NCI-H82 treated with DMSO at 0.1 percent for 48 hours (cell line): ENCODE measurements around the gene ATP8B4.

ENCODE experiments used
- DNase-seq: peaks from one replicate; lab custom pipeline; 2025; ENCODE audit not compliant: unreplicated experiment; lab: John Stamatoyannopoulos, UW

ATP8B4 gene

DNA sequence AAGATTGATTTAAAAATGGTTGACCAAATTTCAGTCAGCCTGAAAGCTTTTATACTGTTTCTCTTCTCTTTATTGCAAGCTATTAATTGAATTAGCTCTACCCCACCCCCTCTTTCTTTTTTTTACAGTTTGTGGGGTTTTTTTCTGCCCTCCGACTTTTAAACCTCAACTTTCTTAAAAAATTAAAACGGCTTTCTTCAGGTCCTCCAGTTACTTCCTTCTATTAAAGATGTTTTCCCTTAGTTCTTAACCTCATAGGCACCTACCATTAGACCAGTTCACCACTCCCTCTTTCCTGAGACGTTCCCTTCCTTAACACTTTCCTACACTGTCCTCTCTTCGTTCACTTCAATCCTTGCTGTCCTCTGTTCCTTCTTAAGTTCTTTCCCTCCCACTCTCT lies 52.4 kb downstream of the ATP8B4 start:
- no peak for DNase-seq

DNA sequence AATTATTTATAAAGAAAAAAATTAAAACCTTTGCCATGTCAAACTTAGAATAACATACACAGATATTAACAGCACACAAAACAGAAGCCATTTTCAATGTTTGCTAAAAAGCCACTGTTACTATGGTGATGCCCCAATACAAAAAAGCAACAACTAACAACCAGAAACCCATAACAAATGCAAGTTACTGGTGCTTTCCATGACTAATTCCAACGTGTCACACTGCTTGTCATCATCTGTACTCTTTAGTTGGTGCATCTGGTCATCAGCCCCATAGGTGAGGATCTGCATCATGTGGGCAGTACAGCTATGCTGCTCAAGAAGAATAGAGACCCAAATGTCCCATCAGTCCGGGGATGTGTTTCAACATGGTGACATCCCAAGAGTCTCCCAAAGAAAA lies 52.8 kb downstream of the ATP8B4 start:
- no peak for DNase-seq

DNA sequence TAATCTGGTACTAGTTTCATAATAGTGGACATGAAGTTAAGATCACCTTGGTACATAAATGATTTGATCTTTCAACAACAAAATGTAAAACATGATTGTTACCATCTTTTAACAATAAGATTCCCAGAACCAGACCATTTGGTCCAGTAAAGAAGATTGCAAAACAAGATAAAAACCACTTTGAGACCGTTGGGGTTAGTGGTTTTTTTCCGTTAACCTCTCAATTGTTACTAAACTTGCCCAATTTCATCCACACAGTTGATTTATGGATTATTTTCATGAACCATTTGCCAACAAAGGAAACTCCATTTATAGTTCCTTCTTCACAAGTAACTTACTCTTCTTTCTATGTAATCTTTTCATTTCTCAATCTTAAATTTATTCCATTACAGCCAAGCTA lies 53.8 kb downstream of the ATP8B4 start:
- DNase-seq = no peak

DNA sequence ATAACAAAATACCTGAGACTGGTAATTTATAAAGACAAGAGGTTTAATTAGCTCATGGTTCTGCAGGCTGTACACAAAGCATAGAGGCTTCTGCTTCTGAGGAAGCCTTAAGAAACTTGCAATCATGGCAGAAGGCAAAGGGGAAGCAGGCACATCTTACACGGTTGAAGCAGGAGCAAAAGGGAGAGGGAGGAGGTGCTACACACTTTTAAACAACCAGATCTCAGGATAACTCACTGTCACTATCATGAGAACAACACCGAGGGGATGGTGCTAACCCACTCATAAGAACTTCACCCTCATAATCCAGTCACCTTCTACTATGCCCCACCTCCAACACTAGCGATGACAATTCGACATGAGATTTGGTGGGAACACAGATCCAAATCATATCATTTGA lies 54.4 kb downstream of the ATP8B4 start:
- DNase-seq = no peak

DNA sequence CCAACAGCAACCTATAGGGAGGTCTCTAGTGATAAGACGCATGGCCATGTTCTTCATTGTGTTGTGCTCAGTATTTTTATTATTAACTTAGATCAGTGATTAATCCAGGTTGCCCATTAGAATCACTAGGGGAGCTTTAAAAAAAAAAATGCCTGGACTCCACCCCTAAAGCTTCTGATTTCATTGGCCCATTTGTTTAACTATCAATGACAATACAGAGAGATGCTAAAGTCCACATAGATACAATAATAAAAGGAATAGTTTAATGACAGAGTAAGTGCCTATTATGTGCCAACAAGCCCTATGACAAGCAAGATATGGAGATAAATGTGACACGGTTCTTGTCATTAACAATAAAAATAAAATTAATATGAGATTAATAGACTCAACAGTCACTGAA lies 55.8 kb downstream of the ATP8B4 start:
- DNase-seq = no peak

DNA sequence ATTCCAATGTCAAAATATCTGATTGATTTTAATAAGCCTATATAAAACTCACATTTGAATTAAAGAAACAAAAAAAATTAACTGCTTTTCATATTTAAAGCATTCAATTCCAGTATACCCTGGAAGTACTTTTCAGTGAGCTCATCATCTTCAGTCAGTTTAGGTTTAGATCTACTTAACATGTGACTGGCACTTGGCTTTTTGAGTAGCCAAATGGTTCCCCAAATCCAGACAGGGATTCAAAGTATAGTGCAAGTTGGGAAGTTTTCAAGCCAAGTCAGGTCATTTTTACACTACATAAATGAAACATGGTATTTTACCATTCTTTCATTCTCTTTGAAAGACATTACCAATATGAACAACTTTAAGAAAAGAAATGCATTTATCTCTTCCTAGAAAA lies 57.5 kb downstream of the ATP8B4 start:
- DNase-seq = no peak

DNA sequence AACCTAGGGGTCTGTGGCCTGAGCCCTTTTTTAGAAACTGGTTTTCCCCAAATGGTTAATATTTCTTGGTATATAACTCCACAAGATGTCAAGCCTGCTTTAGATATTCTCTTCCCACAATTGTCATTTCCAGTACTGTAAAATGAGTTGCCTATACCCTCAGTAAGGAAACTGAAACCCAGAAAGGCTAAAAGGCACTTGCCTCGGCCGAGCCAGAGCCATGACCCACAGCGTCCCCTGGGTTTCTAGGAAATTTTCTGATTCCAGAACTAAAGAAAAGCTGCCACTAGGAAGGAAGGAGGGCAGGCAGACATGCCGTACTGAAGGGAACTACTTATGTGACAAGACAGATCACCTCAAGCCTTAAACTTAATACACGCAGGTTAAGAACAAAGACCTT lies 59.1 kb downstream of the ATP8B4 start:
- DNase-seq = no peak

DNA sequence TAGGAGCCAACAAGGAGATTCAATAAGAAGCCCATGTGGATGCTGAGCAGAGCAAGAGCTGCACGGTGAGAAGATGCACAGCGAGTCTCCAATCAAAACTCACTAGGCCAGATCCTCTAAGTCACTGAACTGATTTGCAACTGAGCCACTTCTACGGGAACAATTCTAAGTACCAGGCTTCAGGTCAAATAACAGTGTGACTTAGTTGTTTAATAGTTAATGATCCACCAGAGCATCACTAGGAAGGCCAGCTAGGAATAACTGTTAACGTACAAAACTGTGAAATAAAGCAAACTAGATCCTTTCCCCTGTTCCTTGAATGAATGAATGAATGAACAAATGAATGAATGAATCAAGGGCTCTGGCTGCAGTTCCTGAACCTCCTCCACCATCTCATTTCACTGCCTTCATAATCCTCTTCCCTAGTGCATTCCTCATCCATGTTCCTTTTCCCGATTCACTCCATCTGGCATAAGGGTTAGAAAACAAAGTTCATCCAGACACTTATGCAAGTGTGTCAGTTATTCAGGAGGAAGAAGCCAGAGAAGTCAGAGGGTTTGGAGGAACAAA lies 59.7 kb downstream of the ATP8B4 start:
- no peak for DNase-seq

DNA sequence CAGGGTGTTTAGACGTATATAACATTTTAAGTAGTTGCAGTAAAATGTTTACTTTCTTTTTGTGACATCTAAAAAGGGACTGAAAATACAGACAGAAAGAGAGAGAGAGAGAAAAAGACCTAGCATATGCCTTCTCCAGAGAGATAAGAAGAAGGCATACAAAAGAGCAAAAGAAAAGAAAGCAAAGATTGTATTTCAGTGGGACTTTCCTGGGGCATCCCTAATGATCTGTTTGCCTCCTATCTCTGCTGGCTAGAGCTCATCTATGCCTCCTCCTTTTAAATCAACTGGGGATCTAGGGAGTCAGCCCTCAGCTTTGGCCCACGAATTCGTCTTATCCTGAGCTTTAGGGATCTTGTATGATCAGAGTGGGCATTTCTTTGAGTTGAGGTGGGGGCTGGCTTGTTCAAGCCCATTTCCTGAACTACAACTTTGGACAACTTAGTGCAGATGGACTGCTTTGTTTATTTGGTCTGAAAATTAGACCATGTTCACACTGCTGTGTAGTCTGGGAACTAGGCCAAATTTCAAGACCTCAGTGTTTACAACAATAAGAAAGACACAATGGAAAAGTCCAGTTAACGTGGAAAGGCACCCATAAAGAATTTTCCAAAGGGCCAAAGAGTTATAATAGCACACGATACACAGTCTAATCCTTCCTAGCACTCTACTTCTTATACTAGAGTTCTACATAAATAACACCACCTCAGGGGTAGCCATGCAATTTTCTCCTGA lies 61.0 kb downstream of the ATP8B4 start:
- DNase-seq = no peak

DNA sequence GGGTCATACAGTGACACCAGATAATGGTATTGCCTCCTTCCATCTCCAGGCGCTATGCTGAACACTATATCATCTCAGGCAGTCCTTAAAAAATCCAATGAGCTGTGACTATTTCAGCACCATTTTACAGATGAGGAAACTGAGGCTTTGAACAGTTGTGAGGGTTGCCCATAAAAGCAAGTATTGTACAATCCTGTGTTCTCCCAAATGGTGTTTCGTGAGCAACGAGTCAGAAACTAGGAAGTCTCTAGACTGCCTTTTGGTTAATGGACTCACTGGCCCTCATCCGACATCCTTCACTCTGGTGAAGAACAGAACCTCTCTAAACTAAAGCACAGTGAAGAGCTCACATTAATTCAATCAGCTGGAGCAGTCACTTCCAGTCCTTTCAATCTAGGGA lies 61.8 kb downstream of the ATP8B4 start:
- no peak for DNase-seq

DNA sequence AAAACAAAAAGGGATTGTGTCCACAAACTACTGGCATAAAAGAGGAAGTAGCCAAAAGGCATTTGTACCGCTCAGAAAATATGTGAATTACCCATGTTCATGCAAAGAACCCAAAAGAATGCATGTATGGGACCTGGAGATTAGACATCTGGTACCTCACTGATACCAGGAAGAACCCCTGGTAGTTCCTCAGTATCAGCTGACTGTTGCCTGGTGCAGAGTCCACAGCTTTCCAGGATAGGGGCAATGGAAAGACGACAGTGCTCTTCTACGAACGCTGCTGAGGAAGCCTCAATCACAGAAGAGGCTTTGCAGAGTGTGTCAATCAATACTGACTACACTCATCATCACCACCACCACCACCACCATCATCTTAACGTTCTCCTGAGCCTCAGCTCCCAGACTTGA lies 63.3 kb downstream of the ATP8B4 start:
- DNase-seq = no peak

DNA sequence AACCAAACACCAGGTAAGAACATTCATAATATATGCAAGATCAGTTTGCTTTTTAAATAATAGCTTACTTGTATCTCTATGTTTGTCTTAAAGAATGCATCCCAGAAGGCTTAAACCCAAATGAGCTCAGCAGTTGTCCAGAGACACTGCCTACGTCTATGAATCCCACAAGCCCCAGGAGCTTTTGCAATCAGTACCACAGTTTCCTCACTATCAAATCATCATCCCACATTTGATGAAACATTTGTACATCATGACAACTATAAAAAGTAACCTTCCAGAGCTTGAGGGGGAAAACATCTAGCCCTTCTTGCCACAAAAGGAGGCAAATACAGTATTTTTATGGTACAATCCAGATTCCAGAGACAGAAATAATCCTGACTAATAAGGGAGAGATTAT lies 63.7 kb downstream of the ATP8B4 start:
- no peak for DNase-seq

DNA sequence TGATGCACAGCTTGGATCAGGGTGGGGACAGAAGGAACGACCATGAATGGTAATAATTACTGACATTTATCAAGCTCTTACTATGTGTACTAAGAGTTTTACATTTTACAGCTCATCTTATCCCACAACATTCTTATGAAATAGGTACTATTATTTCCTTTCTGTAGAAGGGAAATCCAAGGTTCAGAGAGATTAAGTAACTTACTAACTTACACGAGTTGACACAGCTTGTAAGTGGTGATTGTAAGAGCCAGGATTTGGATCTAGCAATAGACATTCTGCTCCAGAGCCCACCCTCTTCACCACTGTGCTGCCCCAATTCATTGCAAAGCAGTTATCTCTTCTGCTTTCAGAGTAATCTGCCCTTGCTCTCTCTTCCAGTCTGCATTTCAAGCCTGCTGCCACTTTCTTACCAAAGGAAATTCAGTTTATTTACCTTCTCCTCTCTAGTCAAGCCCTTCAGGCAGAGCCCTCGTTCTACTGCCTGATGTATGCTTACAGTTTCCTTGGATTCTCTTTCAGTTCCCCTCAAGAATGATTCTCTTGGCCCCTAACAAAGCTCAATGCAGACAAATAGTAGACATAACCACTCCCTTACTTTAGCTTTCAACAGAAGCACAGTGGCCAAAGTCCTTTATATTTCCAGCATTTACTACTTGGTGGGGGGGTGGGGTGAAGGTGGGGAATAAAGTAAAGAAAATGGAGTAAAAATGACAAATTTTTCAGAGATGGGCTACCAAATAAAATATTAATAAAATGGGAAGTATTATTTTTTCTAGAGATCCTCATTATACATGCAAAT lies 65.8 kb downstream of the ATP8B4 start:
- no peak for DNase-seq

DNA sequence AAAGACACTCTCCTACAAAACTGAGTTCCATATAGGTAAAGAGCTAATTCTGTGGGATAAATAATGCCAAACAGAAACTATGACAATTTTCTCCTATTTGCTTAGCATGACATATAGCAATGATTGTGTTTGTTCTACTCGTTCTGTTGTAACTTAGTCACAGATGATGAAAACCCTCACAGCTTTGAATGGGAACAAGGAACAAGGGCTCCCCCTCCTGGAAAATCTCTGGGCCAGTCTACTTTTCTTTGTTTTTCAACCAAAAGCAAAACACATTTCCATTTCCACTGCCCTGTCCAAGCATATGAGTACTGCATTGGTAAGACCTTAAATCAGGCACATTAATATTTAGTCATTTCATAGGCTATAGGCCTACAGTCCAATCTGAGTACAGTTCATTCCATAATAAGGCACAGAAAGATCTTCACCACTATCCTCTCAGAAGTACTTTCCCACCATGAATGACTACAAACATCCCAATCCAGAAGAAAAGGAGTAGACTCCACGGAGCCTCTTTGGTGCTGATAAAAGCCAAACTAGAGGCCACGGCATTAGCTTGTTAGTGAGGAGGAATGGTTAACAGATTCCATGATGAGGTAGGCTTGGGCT lies 67.1 kb downstream of the ATP8B4 start:
- DNase-seq = peak; percentile 38

DNA sequence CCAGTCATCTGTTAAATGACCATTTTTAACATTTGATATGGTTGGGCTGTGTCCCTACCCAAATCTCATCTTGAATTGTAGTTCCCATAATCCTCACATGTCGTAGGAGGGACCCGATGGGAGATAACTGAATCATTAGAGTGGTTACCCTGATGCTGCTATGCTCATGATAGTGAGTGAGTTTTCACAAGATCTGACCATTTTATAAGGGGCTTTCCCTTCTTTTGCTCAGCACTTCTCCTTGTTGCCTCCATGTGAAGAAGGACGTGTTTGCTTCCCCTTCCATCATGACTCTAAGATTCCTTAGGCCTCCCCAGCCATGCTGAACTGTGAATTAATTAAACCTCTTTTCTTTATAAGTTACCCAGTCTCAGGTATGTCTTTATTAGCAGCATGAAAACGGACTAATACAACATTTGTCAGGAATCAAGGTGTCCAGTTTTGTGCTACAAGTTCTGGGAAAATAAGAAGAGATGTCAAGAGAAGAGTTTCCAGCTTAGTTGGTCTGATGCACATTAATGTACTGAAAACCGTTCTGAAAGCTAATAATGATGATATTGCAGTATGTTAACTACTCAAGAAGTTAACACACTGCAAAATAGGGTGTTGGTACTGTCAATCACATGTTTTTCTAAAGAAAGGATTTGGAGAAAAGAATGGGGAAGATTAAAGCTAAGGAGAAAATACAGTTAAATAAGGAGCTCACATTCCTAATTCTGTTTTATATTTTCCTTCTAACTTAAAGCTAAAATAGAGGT lies 67.9 kb downstream of the ATP8B4 start:
- DNase-seq = no peak

DNA sequence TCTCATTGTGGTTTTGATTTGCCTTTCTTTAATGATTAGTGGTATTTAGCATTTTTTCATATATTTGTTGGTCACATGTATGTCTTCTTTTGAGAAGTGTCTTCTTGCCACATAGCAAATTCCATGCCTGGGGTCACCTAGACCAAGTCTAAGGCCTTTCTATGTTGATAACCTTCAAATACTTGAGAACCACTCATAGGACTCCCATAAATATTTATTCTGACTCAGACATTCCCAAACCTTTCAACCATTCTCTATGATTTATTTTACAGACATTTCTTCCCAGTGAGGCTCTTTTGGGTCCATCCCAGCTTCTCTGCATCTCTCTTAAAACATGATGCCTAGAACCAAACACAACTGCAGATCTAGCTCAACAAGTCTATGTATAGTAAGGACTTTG lies 69.2 kb downstream of the ATP8B4 start:
- no peak for DNase-seq

DNA sequence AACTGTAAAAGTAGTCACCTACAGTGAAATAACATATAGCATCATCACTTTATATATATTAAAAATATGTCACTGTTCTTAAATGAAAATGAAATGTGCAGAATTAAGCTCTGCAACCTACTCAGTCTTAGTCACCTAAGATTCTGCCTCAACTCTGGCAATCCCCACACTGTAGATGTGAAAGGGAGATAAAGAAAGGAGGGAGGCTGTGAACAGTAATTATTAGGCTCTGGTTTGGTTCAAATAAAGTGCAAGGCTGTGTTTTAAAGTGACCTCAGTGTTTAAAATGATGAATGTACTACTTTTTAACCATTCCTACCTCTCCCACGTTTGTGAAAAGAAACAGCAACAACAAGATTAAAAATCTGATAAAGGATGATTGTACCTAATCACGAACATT lies 72.2 kb downstream of the ATP8B4 start:
- DNase-seq = no peak

DNA sequence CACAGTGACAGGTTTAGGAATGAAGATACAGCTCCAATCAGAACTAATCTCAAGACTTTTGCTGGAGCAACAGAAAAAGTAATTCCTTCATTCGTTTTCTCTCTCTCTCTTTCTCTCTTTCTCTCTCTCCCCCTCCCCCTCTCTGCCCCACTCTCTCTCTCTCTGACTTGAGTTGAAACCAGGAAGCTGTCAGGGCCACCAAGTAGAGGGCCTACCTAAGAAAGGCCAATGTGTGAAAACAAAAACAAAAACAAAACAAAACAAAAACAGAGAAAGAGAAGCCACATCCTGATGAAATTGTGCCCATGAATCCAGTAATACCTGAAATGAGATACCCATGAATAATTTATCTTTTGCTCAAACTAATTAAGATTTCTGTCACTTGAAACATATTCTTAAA lies 72.9 kb downstream of the ATP8B4 start:
- no peak for DNase-seq

DNA sequence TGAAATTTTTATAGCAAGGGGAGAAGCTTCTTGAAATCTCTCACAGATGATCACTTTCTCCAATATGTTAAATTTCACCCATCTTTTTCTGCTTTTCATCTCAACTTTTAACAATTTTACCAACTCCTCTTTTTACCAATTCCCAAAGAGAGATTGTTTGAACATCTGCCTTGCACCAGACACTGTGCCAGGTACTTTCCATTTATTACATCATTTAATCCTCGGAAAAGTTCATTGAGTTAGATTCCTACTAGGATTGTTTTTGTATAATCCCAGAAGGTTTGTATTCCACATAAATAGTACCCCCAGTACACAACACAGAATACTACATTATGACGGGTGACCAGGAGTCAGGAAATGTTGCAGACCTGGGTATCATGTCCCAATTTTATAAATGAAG lies 74.1 kb downstream of the ATP8B4 start:
- DNase-seq = no peak

DNA sequence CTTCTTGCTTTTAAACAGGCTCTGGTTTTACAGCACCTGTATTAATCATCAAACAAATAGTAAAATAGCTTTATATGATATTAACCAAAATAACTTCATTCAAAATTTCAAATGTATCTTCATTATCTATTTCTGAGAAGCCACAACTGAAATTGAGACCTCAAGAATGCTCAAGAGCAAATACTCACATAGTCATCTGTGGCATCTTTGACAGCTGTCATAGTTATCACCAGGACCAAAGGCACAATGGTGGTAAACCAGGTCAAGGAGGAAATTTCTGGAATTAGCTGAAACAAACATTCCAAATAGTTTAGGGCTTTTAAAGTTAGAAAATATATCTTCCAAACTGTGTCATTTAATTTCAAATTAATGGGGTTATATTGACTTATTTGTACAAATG lies 74.6 kb downstream of the ATP8B4 start:
- DNase-seq = no peak

DNA sequence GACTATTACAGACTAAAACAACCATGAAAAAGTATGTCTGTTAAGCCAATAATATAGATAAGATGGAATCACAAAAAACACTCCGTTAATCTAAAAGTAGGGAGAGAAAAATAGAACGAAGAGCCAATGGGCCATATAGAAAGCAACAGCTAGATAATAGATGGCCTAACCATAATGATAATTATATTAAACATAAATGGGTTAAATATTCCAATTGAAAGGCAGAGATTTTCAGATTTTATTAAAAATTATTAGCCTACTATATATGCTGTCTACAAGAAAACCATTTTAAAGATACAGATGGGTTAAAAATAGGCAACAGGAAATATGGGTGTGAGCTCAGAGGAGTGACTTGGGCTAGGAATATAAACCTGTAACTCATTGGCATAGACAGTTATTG lies 76.3 kb downstream of the ATP8B4 start:
- no peak for DNase-seq
